HG03457 (cell line): Measurements from ENCODE around the gene FAM111A.
"Not testable (repeated sequence)": the region's sequence is repeated elsewhere in the genome, so short reads cannot be mapped to it uniquely, and the experiment has no call there.

Experiments used
- ATAC-seq: cut with Tn5 transposase; IDR thresholded peaks from one replicate; pipeline ENCODE4 v1.9.1; 2021; ENCODE audit warnings: moderate number of reproducible peaks; ENCODE audit not compliant: unreplicated experiment

FAM111A gene

GRCh38 chr11:59142530-59143507 is at the start of gene FAM111A:
Gene FAM111A, plus strand, starts transcription at chr11:59142856. Its CDS starts 6,017 bp downstream, at chr11:59148873.
- ATAC-seq, result peak; percentile 69

GRCh38 chr11:59093576-59093975 is 49.1 kb upstream of the FAM111A start:
- not testable (repeated sequence) for ATAC-seq

GRCh38 chr11:59095225-59095624 is 47.4 kb upstream of the FAM111A start:
- ATAC-seq, result not testable (repeated sequence)

- not testable (repeated sequence) for ATAC-seq
Measured at GRCh38 chr11:59095972-59096575, 46.6 kb upstream of the FAM111A start.

GRCh38 chr11:59097113-59097708 is 45.4 kb upstream of the FAM111A start:
- no peak for ATAC-seq

- ATAC-seq, result not testable (repeated sequence)
Measured at GRCh38 chr11:59097938-59098337, 44.7 kb upstream of the FAM111A start.

GRCh38 chr11:59102259-59102765 is 40.3 kb upstream of the FAM111A start:
- peak; percentile 67 for ATAC-seq

- peak; percentile 69 for ATAC-seq
Measured at GRCh38 chr11:59106363-59107336, 36.0 kb upstream of the FAM111A start, which contains the start of gene FAM111B. Gene FAM111B, plus strand, starts transcription at chr11:59107237. Its CDS starts 2,389 bp downstream, at chr11:59109626.

GRCh38 chr11:59107721-59108120 is 34.9 kb upstream of the FAM111A start:
- ATAC-seq, result not testable (repeated sequence)

- ATAC-seq, result no peak
Measured at GRCh38 chr11:59112494-59112893, 30.2 kb upstream of the FAM111A start.

GRCh38 chr11:59114344-59114743 is 28.3 kb upstream of the FAM111A start:
- ATAC-seq, result no peak

- ATAC-seq, result no peak
Measured at GRCh38 chr11:59115553-59115952, 27.1 kb upstream of the FAM111A start.

GRCh38 chr11:59117774-59118173 is 24.9 kb upstream of the FAM111A start:
- ATAC-seq, result no peak

GRCh38 chr11:59119826-59120225 is 22.8 kb upstream of the FAM111A start:
- no peak for ATAC-seq

GRCh38 chr11:59135648-59136461 is 6.8 kb upstream of the FAM111A start:
- peak; percentile 84 for ATAC-seq

- ATAC-seq, result not testable (repeated sequence)
Measured at GRCh38 chr11:59136551-59136950, 6.1 kb upstream of the FAM111A start.

- no peak for ATAC-seq
Measured at GRCh38 chr11:59137190-59137589, 5.5 kb upstream of the FAM111A start.

GRCh38 chr11:59138643-59139042 is 4.0 kb upstream of the FAM111A start:
- ATAC-seq, result no peak

- no peak for ATAC-seq
Measured at GRCh38 chr11:59141191-59141590, 1.5 kb upstream of the FAM111A start.
